ENCODE measurements around the gene FURIN.

The FURIN gene

GRCh38 chr15:90862964-90863778, 5.2 kb upstream of the FURIN start:
- TF ChIP-seq ISL1 (CRISPR knock-in tag; IDR thresholded peaks at IDR 0.05): no peak
- no peak for TF ChIP-seq ZNF565 (CRISPR knock-in tag; conservative IDR thresholded peaks at IDR 0.05; ENCODE audit: low read depth)
- no peak for TF ChIP-seq POU6F1 (CRISPR knock-in tag; IDR thresholded peaks at IDR 0.05; ENCODE audit: borderline replicate concordance, low read depth)
- no peak for TF ChIP-seq ZFP30 (CRISPR knock-in tag; IDR thresholded peaks at IDR 0.05)
- no peak for TF ChIP-seq ZFP3 (CRISPR knock-in tag; IDR thresholded peaks at IDR 0.05)
- no peak for TF ChIP-seq RARB (CRISPR knock-in tag; IDR thresholded peaks at IDR 0.05)
- no peak for TF ChIP-seq ARNTL (CRISPR knock-in tag; IDR thresholded peaks at IDR 0.05; ENCODE audit: borderline replicate concordance, low read depth)
- TF ChIP-seq TCF4 (CRISPR knock-in tag; IDR thresholded peaks at IDR 0.05; ENCODE audit: borderline replicate concordance): no peak
- no peak for TF ChIP-seq SNAI2 (CRISPR knock-in tag; IDR thresholded peaks at IDR 0.05)
- no peak for TF ChIP-seq ZNF8 (CRISPR knock-in tag; IDR thresholded peaks at IDR 0.05)
- no peak for TF ChIP-seq TSHZ2 (CRISPR knock-in tag; IDR thresholded peaks at IDR 0.05)
- TF ChIP-seq BACH2 (CRISPR knock-in tag; IDR thresholded peaks at IDR 0.05; ENCODE audit: borderline replicate concordance): no peak
- ATAC-seq: no peak

- TF ChIP-seq ARNTL (CRISPR knock-in tag; IDR thresholded peaks at IDR 0.05; ENCODE audit: borderline replicate concordance, low read depth): no peak
- TF ChIP-seq OSR1 (CRISPR knock-in tag; IDR thresholded peaks at IDR 0.05): no peak
- TF ChIP-seq ZFP30 (CRISPR knock-in tag; IDR thresholded peaks at IDR 0.05): no peak
- no peak for TF ChIP-seq ESRRG (CRISPR knock-in tag; IDR thresholded peaks at IDR 0.05)
- TF ChIP-seq TCF4 (CRISPR knock-in tag; IDR thresholded peaks at IDR 0.05; ENCODE audit: borderline replicate concordance): no peak
- no peak for TF ChIP-seq ZNF8 (CRISPR knock-in tag; IDR thresholded peaks at IDR 0.05)
- TF ChIP-seq GLIS3 (CRISPR knock-in tag; IDR thresholded peaks at IDR 0.05): no peak
- no peak for ATAC-seq
Measured at GRCh38 chr15:90863987-90864386, 4.4 kb upstream of the FURIN start.

GRCh38 chr15:90864507-90864906, 3.9 kb upstream of the FURIN start:
- ATAC-seq: no peak
- TF ChIP-seq GLIS3 (CRISPR knock-in tag; IDR thresholded peaks at IDR 0.05) (no peak), ESRRG (CRISPR knock-in tag; IDR thresholded peaks at IDR 0.05) (no peak), PATZ1 (CRISPR knock-in tag; IDR thresholded peaks at IDR 0.05; ENCODE audit: borderline replicate concordance) (no peak), CSDC2 (CRISPR knock-in tag; IDR thresholded peaks at IDR 0.05) (no peak), ZFP3 (CRISPR knock-in tag; IDR thresholded peaks at IDR 0.05) (no peak), ISL1 (CRISPR knock-in tag; IDR thresholded peaks at IDR 0.05) (no peak)

- no peak for ATAC-seq
- TF ChIP-seq CREB5 (CRISPR knock-in tag; IDR thresholded peaks at IDR 0.05; ENCODE audit: low read depth): no peak
- no peak for TF ChIP-seq PATZ1 (CRISPR knock-in tag; IDR thresholded peaks at IDR 0.05; ENCODE audit: borderline replicate concordance)
- no peak for TF ChIP-seq OSR1 (CRISPR knock-in tag; IDR thresholded peaks at IDR 0.05)
- no peak for TF ChIP-seq ESRRG (CRISPR knock-in tag; IDR thresholded peaks at IDR 0.05)
- no peak for TF ChIP-seq TCF4 (CRISPR knock-in tag; IDR thresholded peaks at IDR 0.05; ENCODE audit: borderline replicate concordance)
- TF ChIP-seq ZNF565 (CRISPR knock-in tag; conservative IDR thresholded peaks at IDR 0.05; ENCODE audit: low read depth): no peak
- no peak for TF ChIP-seq ZFP3 (CRISPR knock-in tag; IDR thresholded peaks at IDR 0.05)
- TF ChIP-seq ZNF70 (CRISPR knock-in tag; IDR thresholded peaks at IDR 0.05): no peak
- no peak for TF ChIP-seq TSHZ2 (CRISPR knock-in tag; IDR thresholded peaks at IDR 0.05)
- no peak for TF ChIP-seq CSDC2 (CRISPR knock-in tag; IDR thresholded peaks at IDR 0.05)
- no peak for TF ChIP-seq ZC3H10 (CRISPR knock-in tag; IDR thresholded peaks at IDR 0.05)
Measured at GRCh38 chr15:90865702-90866101, 2.7 kb upstream of the FURIN start.

Data from SK-N-SH treated with all-trans-retinoic acid at 6 μM for 48 hours (cell line).